Measurements from ENCODE around the gene ZG16B.

DNA sequence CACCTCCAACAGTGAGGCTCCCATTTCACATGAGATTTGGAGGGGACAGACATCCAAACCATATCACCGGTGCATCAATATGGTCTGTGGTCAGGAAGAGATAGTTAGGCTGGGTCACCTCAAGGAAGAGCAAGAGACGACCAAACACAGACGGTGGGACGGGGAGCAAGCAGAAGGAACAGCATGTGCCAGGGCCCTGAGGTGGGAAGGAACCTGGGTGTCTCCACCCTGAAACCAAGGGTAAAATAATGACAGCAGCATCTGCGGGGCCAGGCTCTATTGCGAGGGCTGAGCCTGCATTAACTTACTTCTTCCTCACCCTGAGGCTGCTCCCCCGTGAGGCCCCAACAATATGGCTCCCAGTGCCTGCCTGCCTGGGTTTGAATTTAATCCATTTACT, 21.9 kb upstream of the ZG16B start:
- TF ChIP-seq, protein P1, sequence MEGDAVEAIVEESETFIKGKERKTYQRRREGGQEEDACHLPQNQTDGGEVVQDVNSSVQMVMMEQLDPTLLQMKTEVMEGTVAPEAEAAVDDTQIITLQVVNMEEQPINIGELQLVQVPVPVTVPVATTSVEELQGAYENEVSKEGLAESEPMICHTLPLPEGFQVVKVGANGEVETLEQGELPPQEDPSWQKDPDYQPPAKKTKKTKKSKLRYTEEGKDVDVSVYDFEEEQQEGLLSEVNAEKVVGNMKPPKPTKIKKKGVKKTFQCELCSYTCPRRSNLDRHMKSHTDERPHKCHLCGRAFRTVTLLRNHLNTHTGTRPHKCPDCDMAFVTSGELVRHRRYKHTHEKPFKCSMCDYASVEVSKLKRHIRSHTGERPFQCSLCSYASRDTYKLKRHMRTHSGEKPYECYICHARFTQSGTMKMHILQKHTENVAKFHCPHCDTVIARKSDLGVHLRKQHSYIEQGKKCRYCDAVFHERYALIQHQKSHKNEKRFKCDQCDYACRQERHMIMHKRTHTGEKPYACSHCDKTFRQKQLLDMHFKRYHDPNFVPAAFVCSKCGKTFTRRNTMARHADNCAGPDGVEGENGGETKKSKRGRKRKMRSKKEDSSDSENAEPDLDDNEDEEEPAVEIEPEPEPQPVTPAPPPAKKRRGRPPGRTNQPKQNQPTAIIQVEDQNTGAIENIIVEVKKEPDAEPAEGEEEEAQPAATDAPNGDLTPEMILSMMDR (IDR thresholded peaks at IDR 0.05) = no peak
- TF ChIP-seq, protein P2, sequence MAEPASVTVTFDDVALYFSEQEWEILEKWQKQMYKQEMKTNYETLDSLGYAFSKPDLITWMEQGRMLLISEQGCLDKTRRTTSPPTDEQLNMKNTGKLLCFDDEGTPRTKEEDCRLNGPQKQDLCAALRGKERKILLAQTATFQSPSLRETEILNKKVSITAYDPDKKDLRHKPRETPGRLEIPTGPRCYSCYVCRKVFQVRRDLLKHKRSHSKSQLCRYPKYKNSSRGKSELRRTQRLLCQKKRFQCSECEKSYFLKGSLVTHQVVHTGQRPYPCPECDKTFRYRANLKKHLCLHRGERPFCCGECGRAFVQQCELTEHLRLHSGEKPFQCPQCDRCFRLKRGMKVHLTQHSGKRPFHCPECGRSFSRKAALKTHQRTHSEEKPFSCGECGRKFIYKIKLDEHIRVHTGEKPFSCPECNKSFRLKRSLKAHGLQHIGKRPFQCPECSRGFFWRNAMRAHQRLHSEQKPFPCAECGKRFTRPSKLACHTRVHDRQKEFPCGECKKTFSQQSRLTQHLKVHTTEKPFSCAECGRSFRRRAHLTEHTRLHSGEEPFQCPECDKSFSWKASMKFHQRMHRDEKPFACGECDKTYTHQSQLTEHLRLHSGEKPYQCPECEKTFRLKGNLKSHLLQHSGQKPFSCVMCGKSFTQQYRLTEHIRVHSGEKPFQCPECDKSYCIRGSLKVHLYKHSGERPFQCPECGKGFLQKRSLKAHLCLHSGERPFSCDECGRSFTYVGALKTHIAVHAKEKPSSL (CRISPR knock-in tag; conservative IDR thresholded peaks at IDR 0.05) = no peak
- TF ChIP-seq CREB1 (CRISPR knock-in tag; IDR thresholded peaks at IDR 0.05) (no peak), ZNF416 (CRISPR knock-in tag; IDR thresholded peaks at IDR 0.05) (no peak), ETV6 (CRISPR knock-in tag; IDR thresholded peaks at IDR 0.05) (no peak), CREM (CRISPR knock-in tag; IDR thresholded peaks at IDR 0.05) (no peak), SP1 (CRISPR knock-in tag; conservative IDR thresholded peaks at IDR 0.05) (no peak), NR2C2 (CRISPR knock-in tag; IDR thresholded peaks at IDR 0.05) (no peak), MXD4 (CRISPR knock-in tag; IDR thresholded peaks at IDR 0.05; ENCODE audit: borderline replicate concordance) (no peak)
- TF ChIP-seq, protein P3, sequence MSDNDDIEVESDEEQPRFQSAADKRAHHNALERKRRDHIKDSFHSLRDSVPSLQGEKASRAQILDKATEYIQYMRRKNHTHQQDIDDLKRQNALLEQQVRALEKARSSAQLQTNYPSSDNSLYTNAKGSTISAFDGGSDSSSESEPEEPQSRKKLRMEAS (CRISPR knock-in tag; IDR thresholded peaks at IDR 0.05) = no peak
- TF ChIP-seq, protein P4, sequence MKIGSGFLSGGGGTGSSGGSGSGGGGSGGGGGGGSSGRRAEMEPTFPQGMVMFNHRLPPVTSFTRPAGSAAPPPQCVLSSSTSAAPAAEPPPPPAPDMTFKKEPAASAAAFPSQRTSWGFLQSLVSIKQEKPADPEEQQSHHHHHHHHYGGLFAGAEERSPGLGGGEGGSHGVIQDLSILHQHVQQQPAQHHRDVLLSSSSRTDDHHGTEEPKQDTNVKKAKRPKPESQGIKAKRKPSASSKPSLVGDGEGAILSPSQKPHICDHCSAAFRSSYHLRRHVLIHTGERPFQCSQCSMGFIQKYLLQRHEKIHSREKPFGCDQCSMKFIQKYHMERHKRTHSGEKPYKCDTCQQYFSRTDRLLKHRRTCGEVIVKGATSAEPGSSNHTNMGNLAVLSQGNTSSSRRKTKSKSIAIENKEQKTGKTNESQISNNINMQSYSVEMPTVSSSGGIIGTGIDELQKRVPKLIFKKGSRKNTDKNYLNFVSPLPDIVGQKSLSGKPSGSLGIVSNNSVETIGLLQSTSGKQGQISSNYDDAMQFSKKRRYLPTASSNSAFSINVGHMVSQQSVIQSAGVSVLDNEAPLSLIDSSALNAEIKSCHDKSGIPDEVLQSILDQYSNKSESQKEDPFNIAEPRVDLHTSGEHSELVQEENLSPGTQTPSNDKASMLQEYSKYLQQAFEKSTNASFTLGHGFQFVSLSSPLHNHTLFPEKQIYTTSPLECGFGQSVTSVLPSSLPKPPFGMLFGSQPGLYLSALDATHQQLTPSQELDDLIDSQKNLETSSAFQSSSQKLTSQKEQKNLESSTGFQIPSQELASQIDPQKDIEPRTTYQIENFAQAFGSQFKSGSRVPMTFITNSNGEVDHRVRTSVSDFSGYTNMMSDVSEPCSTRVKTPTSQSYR (CRISPR knock-in tag; IDR thresholded peaks at IDR 0.05) = no peak
- TF ChIP-seq, protein P5, sequence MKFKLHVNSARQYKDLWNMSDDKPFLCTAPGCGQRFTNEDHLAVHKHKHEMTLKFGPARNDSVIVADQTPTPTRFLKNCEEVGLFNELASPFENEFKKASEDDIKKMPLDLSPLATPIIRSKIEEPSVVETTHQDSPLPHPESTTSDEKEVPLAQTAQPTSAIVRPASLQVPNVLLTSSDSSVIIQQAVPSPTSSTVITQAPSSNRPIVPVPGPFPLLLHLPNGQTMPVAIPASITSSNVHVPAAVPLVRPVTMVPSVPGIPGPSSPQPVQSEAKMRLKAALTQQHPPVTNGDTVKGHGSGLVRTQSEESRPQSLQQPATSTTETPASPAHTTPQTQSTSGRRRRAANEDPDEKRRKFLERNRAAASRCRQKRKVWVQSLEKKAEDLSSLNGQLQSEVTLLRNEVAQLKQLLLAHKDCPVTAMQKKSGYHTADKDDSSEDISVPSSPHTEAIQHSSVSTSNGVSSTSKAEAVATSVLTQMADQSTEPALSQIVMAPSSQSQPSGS (CRISPR knock-in tag; IDR thresholded peaks at IDR 0.05; ENCODE audit: borderline replicate concordance, low read depth) = no peak
- TF ChIP-seq, protein P6, sequence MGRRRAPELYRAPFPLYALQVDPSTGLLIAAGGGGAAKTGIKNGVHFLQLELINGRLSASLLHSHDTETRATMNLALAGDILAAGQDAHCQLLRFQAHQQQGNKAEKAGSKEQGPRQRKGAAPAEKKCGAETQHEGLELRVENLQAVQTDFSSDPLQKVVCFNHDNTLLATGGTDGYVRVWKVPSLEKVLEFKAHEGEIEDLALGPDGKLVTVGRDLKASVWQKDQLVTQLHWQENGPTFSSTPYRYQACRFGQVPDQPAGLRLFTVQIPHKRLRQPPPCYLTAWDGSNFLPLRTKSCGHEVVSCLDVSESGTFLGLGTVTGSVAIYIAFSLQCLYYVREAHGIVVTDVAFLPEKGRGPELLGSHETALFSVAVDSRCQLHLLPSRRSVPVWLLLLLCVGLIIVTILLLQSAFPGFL (CRISPR knock-in tag; IDR thresholded peaks at IDR 0.05; ENCODE audit: borderline replicate concordance) = no peak
- TF ChIP-seq, protein P7, sequence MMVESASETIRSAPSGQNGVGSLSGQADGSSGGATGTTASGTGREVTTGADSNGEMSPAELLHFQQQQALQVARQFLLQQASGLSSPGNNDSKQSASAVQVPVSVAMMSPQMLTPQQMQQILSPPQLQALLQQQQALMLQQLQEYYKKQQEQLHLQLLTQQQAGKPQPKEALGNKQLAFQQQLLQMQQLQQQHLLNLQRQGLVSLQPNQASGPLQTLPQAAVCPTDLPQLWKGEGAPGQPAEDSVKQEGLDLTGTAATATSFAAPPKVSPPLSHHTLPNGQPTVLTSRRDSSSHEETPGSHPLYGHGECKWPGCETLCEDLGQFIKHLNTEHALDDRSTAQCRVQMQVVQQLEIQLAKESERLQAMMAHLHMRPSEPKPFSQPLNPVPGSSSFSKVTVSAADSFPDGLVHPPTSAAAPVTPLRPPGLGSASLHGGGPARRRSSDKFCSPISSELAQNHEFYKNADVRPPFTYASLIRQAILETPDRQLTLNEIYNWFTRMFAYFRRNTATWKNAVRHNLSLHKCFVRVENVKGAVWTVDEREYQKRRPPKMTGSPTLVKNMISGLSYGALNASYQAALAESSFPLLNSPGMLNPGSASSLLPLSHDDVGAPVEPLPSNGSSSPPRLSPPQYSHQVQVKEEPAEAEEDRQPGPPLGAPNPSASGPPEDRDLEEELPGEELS (CRISPR knock-in tag; IDR thresholded peaks at IDR 0.05) = no peak

Measured in WTC11 (cell line).